Spleen (tissue), 11 donors: Measurements from ENCODE around the gene USP32. TPM values are rescaled to one million over a fixed set of nuclear protein-coding genes. Genes with fewer than 3 reads are reported as not detected.
A peak's percentile ranks its signal among the peaks of the same experiment; 100 is the strongest.
"Not testable (repeated sequence)": the region's sequence is repeated elsewhere in the genome, so short reads cannot be mapped to it uniquely, and the experiment has no call there.

Experiments
- DNase-seq: peaks from one replicate; pipeline ENCODE4 v3.0.0-alpha.2; 2020
- H3K27ac ChIP-seq, 8 donors: fragments of 200-600 bp; sonication (generic) in 7 of 8; 1 replicate in 4 of 8; 2 replicates in 4 of 8; pipeline versions ENCODE4 v1.5.0 to v1.8.0; 2016 to 2021; ENCODE audit warnings: inconsistent platforms in 4 of 8, mild to moderate bottlenecking in 4 of 8, moderate library complexity in 1 of 8
- H3K27me3 ChIP-seq, 7 donors: fragments of 200-600 bp; sonication (generic) in 6 of 7; replicated peaks in 1 of 7; 1 replicate in 4 of 7; 2 replicates in 3 of 7; pipeline versions ENCODE4 v1.5.0 to v1.8.0; 2016 to 2021; ENCODE audit warnings: inconsistent platforms in 3 of 7, mild to moderate bottlenecking in 1 of 7
- H3K36me3 ChIP-seq, 6 donors: fragments of 200-600 bp; sonication (generic) in 5 of 6; 1 replicate in 4 of 6; 2 replicates in 2 of 6; pipeline versions ENCODE4 v1.5.0 to v1.8.0; 2016 to 2021; ENCODE audit warnings: inconsistent platforms in 2 of 6
- H3K4me1 ChIP-seq, 6 donors: fragments of 200-600 bp; sonication (generic) in 5 of 6; 1 replicate in 3 of 6; 2 replicates in 3 of 6; pipeline versions ENCODE4 v1.5.0 to v1.8.0; 2016 to 2021; ENCODE audit warnings: inconsistent platforms in 3 of 6
- H3K4me3 ChIP-seq, 8 donors: fragments of 200-600 bp; sonication (generic) in 7 of 8; 1 replicate in 4 of 8; 2 replicates in 4 of 8; pipeline versions ENCODE4 v1.5.0 to v1.8.0; 2016 to 2021; ENCODE audit warnings: inconsistent platforms in 4 of 8, mild to moderate bottlenecking in 4 of 8, moderate library complexity in 2 of 8
- H3K9me3 ChIP-seq, 8 donors: fragments of 200-600 bp; sonication (generic) in 7 of 8; 1 replicate in 4 of 8; 2 replicates in 4 of 8; pipeline versions ENCODE4 v1.5.0 to v1.8.0; 2016 to 2021; ENCODE audit warnings: inconsistent platforms in 4 of 8
- POLR2A ChIP-seq, 3 donors: fragments of 450-650 bp; IDR thresholded peaks; one replicate each; pipeline ENCODE4 v1.5.1; 2017; ENCODE audit warnings: antibody characterized with exemption in 3 of 3, mild to moderate bottlenecking in 1 of 3
- POLR2AphosphoS5 ChIP-seq, 3 donors: sonication (generic); formaldehyde crosslinking; IDR thresholded peaks; one replicate each; pipeline ENCODE4 v1.5.1; 2017; ENCODE audit warnings: antibody characterized with exemption in 3 of 3
- WGBS, 5 donors: extraction: QIAGEN DNeasy Blood & Tissue Kit in 3 of 5; methylation state at CpG; one replicate each; pipeline versions ENCODE4 v1.1.5 to v1.1.7; 2013 to 2018; 5-methylcytosine and 5-hydroxymethylcytosine counted together
- intact Hi-C: fragments of 100-400 bp; cut with DNase I; formaldehyde crosslinking; loops from one replicate; pipeline ENCODE4 v1.15.0; 2023; ENCODE audit warnings: low total_unique reads
- polyA plus RNA-seq, 3 donors: library from polyadenylated mRNA; stranded (reverse); fragments of 200-250 nt; gene quantifications; one replicate each; pipeline ENCODE4 v1.2.1, GENCODE V29; 2013
- total RNA-seq, 7 donors: library from RNA; depleted of rRNA in 3 of 7; stranded (reverse); fragments of >200 nt in 3 of 7; fragmentation: NEBNext Ultra II Directional in 4 of 7; extraction: Animal tissue kit (Norgen Biotek cat#: 25700) in 4 of 7; gene quantifications; one replicate each; pipeline versions ENCODE4 v1.1.0 to v1.2.1, GENCODE V29; 2016 to 2021
- TF ChIP-seq, protein P1 (sequence below), 11 experiments: fragments of 200-600 bp in 7 of 11; fragments of 450-650 bp in 4 of 11; sonication (generic) in 4 of 11; IDR thresholded peaks in 8 of 11; conservative IDR thresholded peaks in 3 of 11; 1 replicate in 7 of 11; 2 replicates in 4 of 11; pipeline versions ENCODE4 v1.4.0 to v1.8.0; 2016 to 2021; ENCODE audit warnings: antibody characterized with exemption in 11 of 11, inconsistent platforms in 4 of 11, mild to moderate bottlenecking in 1 of 11
- donor health status: healthy with polysubstance abuse.
- donor health status: DM: no; HTN: no; CAD: no; lungs with moderate emphysema.
- donor health status: DM: no; HTN: no; CAD: no.
- donor health status: Bipolar disorder and iron deficiency.
- donor health status: healthy.
- donor health status: DM: no; HTN: no; CAD: no.
- donor health status: DM: yes; HTN: yes; CAD: no.

The USP32 gene
- total and polyA plus RNA-seq, 10 donors, result 7.3 to 115 (median 79.8) TPM

DNA sequence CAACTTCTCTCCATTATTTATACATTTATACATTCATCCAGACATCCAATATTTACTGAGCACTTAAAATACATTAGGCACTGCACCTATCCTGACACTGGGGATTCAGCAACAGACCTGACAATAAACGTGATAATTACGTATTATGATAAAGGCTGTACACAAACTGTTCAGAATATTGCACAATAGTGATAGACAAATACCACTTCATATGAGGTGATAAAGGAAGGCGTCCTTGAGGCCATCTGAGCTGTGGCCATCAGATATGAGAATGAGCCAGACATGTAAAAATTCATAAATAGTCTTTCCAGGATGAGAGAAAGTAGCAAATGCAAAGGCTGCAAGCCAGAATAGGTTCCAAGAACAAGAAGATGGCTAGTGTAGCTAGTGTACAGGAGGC, 8.6 kb downstream of the USP32 start:
- Histone ChIP-seq H3K27ac (peak overlapping the region in 3 of 8 donors; percentile 39 to 68 (median 58)), H3K9me3 (no peaks in the 10 kb centered on the region), H3K4me1 (peaks cover 13 to 71% (median 47%) of the 10 kb centered on the region in 6 donors), H3K4me3 (no peak overlapping the region), H3K36me3 (peaks cover 0 to 7% (median 0%) of the 10 kb centered on the region in 6 donors), H3K27me3 (no peaks in the 10 kb centered on the region)
- WGBS, 5 donors, result 46 to 76% (median 59%) methylated on average over 3 of the region's 3 CpGs
- TF ChIP-seq, protein P1, sequence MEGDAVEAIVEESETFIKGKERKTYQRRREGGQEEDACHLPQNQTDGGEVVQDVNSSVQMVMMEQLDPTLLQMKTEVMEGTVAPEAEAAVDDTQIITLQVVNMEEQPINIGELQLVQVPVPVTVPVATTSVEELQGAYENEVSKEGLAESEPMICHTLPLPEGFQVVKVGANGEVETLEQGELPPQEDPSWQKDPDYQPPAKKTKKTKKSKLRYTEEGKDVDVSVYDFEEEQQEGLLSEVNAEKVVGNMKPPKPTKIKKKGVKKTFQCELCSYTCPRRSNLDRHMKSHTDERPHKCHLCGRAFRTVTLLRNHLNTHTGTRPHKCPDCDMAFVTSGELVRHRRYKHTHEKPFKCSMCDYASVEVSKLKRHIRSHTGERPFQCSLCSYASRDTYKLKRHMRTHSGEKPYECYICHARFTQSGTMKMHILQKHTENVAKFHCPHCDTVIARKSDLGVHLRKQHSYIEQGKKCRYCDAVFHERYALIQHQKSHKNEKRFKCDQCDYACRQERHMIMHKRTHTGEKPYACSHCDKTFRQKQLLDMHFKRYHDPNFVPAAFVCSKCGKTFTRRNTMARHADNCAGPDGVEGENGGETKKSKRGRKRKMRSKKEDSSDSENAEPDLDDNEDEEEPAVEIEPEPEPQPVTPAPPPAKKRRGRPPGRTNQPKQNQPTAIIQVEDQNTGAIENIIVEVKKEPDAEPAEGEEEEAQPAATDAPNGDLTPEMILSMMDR (IDR thresholded peaks at IDR 0.05 in 8 of 11, conservative IDR thresholded peaks at IDR 0.05 in 3 of 11), result no peak
- no peak for TF ChIP-seq POLR2A (IDR thresholded peaks at IDR 0.05)
- no peak for TF ChIP-seq POLR2AphosphoS5 (IDR thresholded peaks at IDR 0.05)
- intact Hi-C loops, result no loop called here
- DNase-seq, result no peak

DNA sequence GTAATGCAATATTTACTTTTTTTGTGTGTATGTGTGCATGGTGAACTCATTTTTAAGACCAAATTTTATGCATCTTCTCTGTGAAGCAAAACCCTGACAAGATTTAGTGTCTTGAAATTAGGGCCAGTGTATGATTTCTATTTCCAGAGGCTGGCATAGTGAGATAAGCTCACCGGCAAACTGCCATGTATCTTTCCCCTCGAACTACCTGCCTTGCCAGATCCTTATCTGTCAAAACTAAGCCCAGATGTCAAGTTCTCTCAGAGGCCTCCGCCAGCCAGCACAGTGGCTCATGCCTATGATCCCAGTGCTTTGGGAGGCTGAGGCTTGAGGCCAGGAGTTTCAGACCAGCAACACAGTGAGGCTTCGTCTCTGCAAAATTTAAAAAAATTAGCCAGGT, 10.0 kb downstream of the USP32 start:
- no peaks in the 10 kb centered on the region for H3K9me3 ChIP-seq
- 71 to 87% (median 81%) methylated on average over 4 of the region's 4 CpGs for WGBS, 5 donors
- no peak for DNase-seq
- no peak overlapping the region for H3K4me3 ChIP-seq
- peaks cover 11 to 64% (median 34%) of the 10 kb centered on the region in 6 donors for H3K4me1 ChIP-seq
- H3K27me3 ChIP-seq, result no peaks in the 10 kb centered on the region
- intact Hi-C loops, result no loop called here
- H3K36me3 ChIP-seq, result peaks cover 0 to 9% (median 0%) of the 10 kb centered on the region in 6 donors
- H3K27ac ChIP-seq, result no peak overlapping the region
- TF ChIP-seq POLR2A (IDR thresholded peaks at IDR 0.05) (no peak), POLR2AphosphoS5 (IDR thresholded peaks at IDR 0.05) (no peak)
- TF ChIP-seq, protein P1 (IDR thresholded peaks at IDR 0.05 in 8 of 11, conservative IDR thresholded peaks at IDR 0.05 in 3 of 11), result no peak

DNA sequence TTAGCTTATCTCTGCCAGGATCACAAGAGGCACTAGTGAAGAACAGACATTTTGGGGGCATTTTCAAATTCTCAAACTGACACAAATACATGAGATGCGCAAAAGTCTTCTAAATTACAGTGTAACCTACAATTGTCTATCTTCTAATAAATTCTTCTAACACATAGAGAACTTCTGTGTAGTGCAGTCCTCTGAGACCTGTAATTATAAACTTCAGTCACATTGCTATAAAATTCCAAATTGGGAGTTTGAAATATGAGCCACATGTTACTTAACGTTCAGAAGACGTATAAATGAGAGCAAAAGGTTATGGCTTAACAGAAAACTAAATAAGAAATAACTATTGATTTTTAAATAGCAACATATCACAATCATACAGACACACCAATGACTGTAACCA, 12.5 kb downstream of the USP32 start:
- intact Hi-C loops, DNase-seq, H3K9me3 ChIP-seq: not testable (repeated sequence)

DNA sequence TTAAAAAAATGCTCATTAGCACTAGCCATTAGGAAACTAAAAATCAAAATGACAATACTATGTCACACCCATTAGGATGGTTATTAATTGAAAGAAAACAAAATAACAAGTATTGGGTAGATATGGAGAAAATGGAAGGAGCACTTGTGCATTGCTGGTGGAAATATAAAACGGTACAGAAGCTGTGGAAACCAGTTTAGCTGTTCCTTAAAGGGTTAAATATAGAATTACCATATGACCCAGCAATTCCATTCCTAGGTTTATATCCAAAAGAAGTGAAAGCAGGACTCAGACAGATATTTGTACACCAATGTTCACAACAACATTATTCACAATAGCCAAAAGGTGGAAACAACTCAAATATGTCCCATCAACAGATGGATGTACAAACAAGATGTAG, 13.7 kb downstream of the USP32 start:
- 92 to 94% (median 93%) methylated on average over 1 of the region's 1 CpG for WGBS, 5 donors
- H3K27me3 ChIP-seq, H3K27ac ChIP-seq, DNase-seq, H3K4me3 ChIP-seq, intact Hi-C loops, H3K9me3 ChIP-seq: not testable (repeated sequence)
- Histone ChIP-seq H3K4me1 (peaks cover 0 to 30% (median 5%) of the 10 kb centered on the region in 6 donors), H3K36me3 (peaks cover 0 to 34% (median 0%) of the 10 kb centered on the region in 6 donors)

More for the DNA sequence above, 12.5 kb downstream of the USP32 start:
- H3K4me3 ChIP-seq, H3K27ac ChIP-seq, H3K27me3 ChIP-seq: not testable (repeated sequence)
- H3K4me1 ChIP-seq, result peaks cover 6 to 39% (median 13%) of the 10 kb centered on the region in 6 donors
- WGBS, 5 donors, result 77 to 86% (median 83%) methylated on average over 2 to 3 of the region's 3 CpGs
- peaks cover 0 to 30% (median 0%) of the 10 kb centered on the region in 6 donors for H3K36me3 ChIP-seq

DNA sequence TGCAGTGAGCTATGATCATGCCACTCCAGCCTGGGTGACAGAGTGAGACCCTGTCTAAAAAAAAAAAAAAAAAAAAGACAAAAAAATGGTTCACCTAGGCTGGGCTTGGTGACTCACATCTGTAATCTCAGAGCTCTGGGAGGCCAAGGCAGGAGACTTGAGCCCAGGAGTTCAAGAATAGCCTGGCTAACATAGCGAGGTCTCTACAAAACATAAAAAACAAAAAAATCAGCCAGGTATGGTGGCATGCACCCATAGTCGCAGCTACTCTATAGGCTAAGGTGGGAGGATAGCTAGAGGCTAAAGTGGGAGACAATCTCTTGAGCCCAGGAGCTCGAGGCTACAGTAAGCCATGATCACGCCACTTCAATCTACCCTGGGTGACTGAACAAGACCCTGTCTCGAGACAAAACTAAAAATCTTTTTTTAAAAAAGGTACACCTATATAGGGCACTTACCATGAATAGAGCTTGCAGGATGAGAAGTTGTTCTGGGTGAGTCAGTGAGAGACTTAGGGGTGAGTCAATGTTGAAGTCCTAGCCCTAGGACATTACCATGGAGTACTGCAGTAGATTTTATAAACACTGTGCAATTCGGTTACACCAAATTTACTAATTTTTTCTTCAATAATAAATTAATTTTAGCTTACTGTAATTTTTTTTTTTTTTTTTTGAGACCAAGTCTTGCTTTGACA, 19.0 kb downstream of the USP32 start:
- 88 to 96% (median 90%) methylated on average over 6 of the region's 6 CpGs for WGBS, 5 donors
- DNase-seq, result no peak
- H3K27ac ChIP-seq, result peak overlapping the region in 6 of 8 donors; percentile 69 to 86 (median 76)
- intact Hi-C loops, result no loop called here
- no peaks in the 10 kb centered on the region for H3K27me3 ChIP-seq
- TF ChIP-seq POLR2AphosphoS5 (IDR thresholded peaks at IDR 0.05), result no peak
- TF ChIP-seq, protein P1 (IDR thresholded peaks at IDR 0.05 in 8 of 11, conservative IDR thresholded peaks at IDR 0.05 in 3 of 11), result no peak
- TF ChIP-seq POLR2A (IDR thresholded peaks at IDR 0.05), result no peak
- H3K4me3 ChIP-seq, result no peak overlapping the region
- peaks cover 0 to 27% (median 0%) of the 10 kb centered on the region in 6 donors for H3K36me3 ChIP-seq
- H3K9me3 ChIP-seq, result no peaks in the 10 kb centered on the region
- peaks cover 0 to 44% (median 24%) of the 10 kb centered on the region in 6 donors for H3K4me1 ChIP-seq
